ENCODE measurements around the gene SIN3B.
"Not testable (repeated sequence)": the region's sequence is repeated elsewhere in the genome, so short reads cannot be mapped to it uniquely, and the experiment has no call there.

Gene SIN3B

GRCh38 chr19:16868423-16869130, 39.4 kb downstream of the SIN3B start:
- no peak for DNase-seq (ENCODE audit: extremely low read depth in 1 of 2, low read depth in 1 of 2)

GRCh38 chr19:16869331-16869972, 40.3 kb downstream of the SIN3B start:
- DNase-seq (ENCODE audit: extremely low read depth in 1 of 2, low read depth in 1 of 2) = no peak

GRCh38 chr19:16871871-16872270, 42.7 kb downstream of the SIN3B start:
- DNase-seq (ENCODE audit: extremely low read depth in 1 of 2, low read depth in 1 of 2) = no peak

GRCh38 chr19:16872728-16873127, 43.5 kb downstream of the SIN3B start:
- no peak for DNase-seq (ENCODE audit: extremely low read depth in 1 of 2, low read depth in 1 of 2)

GRCh38 chr19:16873594-16873993, 44.4 kb downstream of the SIN3B start:
- no peak for DNase-seq (ENCODE audit: extremely low read depth in 1 of 2, low read depth in 1 of 2)

GRCh38 chr19:16874250-16874977, 45.2 kb downstream of the SIN3B start:
- DNase-seq (ENCODE audit: extremely low read depth in 1 of 2, low read depth in 1 of 2) = no peak

- not testable (repeated sequence) for DNase-seq (ENCODE audit: extremely low read depth in 1 of 2, low read depth in 1 of 2)
Measured at GRCh38 chr19:16874978-16875299, 45.7 kb downstream of the SIN3B start.

GRCh38 chr19:16875584-16876555, 46.7 kb downstream of the SIN3B start:
- DNase-seq (ENCODE audit: extremely low read depth in 1 of 2, low read depth in 1 of 2) = no peak

- no peak for DNase-seq (ENCODE audit: extremely low read depth in 1 of 2, low read depth in 1 of 2)
Measured at GRCh38 chr19:16876904-16877361, 47.7 kb downstream of the SIN3B start.

GRCh38 chr19:16877581-16877980, 48.4 kb downstream of the SIN3B start:
- no peak for DNase-seq (ENCODE audit: extremely low read depth in 1 of 2, low read depth in 1 of 2)

GRCh38 chr19:16878181-16878965, 49.2 kb downstream of the SIN3B start:
- DNase-seq (ENCODE audit: extremely low read depth in 1 of 2, low read depth in 1 of 2) = no peak

GRCh38 chr19:16880884-16881554, 51.8 kb downstream of the SIN3B start:
- no peak for DNase-seq (ENCODE audit: extremely low read depth in 1 of 2, low read depth in 1 of 2)

GRCh38 chr19:16882146-16882545, 52.9 kb downstream of the SIN3B start:
- DNase-seq (ENCODE audit: extremely low read depth in 1 of 2, low read depth in 1 of 2) = no peak

GRCh38 chr19:16883522-16883921, 54.3 kb downstream of the SIN3B start:
- DNase-seq (ENCODE audit: extremely low read depth in 1 of 2, low read depth in 1 of 2) = no peak

- DNase-seq (ENCODE audit: extremely low read depth in 1 of 2, low read depth in 1 of 2) = no peak
Measured at GRCh38 chr19:16885166-16885565, 56.0 kb downstream of the SIN3B start.

GRCh38 chr19:16886305-16886880, 57.2 kb downstream of the SIN3B start:
- no peak for DNase-seq (ENCODE audit: extremely low read depth in 1 of 2, low read depth in 1 of 2)

GRCh38 chr19:16887353-16888265, 58.4 kb downstream of the SIN3B start:
- DNase-seq (ENCODE audit: extremely low read depth in 1 of 2, low read depth in 1 of 2) = no peak
